GM23338 (cell line): Measurements from ENCODE around the gene TPP2. TPM values are rescaled to one million over a fixed set of nuclear protein-coding genes. Genes with fewer than 3 reads are reported as not detected.

Source experiments
- ATAC-seq: fragments of 200-7000 bp; cut with Tn5 transposase; 3 replicates; pipeline ENCODE4 v1.9.1; 2020
- DNase-seq: peaks from one replicate; pipeline ENCODE4 v3.0.0-alpha.2; 2015; ENCODE audit warnings: low spot score
- H2AFZ ChIP-seq: fragments of 200-600 bp; sonication (generic); 2 replicates; pipeline ENCODE4 v1.8.0; 2016; ENCODE audit warnings: antibody characterized with exemption, mild to moderate bottlenecking, moderate library complexity
- H3F3A ChIP-seq: fragments of 200-600 bp; sonication (generic); replicated peaks from 2 replicates; pipeline ENCODE4 v1.8.0; 2017; ENCODE audit warnings: antibody characterized with exemption, mixed run types, low read depth
- H3K27ac ChIP-seq: fragments of 200-600 bp; sonication (generic); 2 replicates; pipeline ENCODE4 v1.6.1; 2016; ENCODE audit warnings: low read depth
- H3K27me3 ChIP-seq: fragments of 200-600 bp; sonication (generic); 2 replicates; pipeline ENCODE4 v1.8.0; 2016; ENCODE audit warnings: mild to moderate bottlenecking, mixed run types, moderate library complexity; ENCODE audit not compliant: insufficient read depth
- H3K36me3 ChIP-seq: fragments of 200-600 bp; sonication (generic); 2 replicates; pipeline ENCODE4 v1.8.0; 2016; ENCODE audit warnings: mild to moderate bottlenecking; ENCODE audit not compliant: insufficient read depth
- H3K4me1 ChIP-seq: fragments of 200-600 bp; sonication (generic); 2 replicates; pipeline ENCODE4 v1.8.0; 2016; ENCODE audit warnings: mild to moderate bottlenecking, moderate library complexity; ENCODE audit not compliant: insufficient read depth
- H3K4me2 ChIP-seq: fragments of 200-600 bp; sonication (generic); 2 replicates; pipeline ENCODE4 v1.7.1; 2017; ENCODE audit warnings: mixed run types
- H3K4me3 ChIP-seq: fragments of 200-600 bp; sonication (generic); 2 replicates; pipeline ENCODE4 v1.6.1; 2016; ENCODE audit warnings: mixed run types
- H3K79me2 ChIP-seq: fragments of 200-600 bp; sonication (generic); replicated peaks from 2 replicates; pipeline ENCODE4 v1.8.0; 2017; ENCODE audit warnings: mild to moderate bottlenecking; ENCODE audit not compliant: insufficient read depth
- H3K9me2 ChIP-seq: fragments of 200-600 bp; sonication (generic); 2 replicates; pipeline ENCODE4 v1.8.0; 2017; ENCODE audit not compliant: insufficient read depth
- H4K20me1 ChIP-seq: fragments of 200-600 bp; sonication (generic); replicated peaks from 2 replicates; pipeline ENCODE4 v1.8.0; 2017; ENCODE audit warnings: mild to moderate bottlenecking; ENCODE audit not compliant: insufficient read depth
- H3K27ac Mint-ChIP-seq: 2 replicates; pipeline ENCODE4 v1.8.0; 2020; ENCODE audit warnings: inconsistent platforms, mild to moderate bottlenecking, moderate library complexity, mixed read lengths
- H3K27me3 Mint-ChIP-seq: 3 replicates; pipeline ENCODE4 v1.8.0; 2022; ENCODE audit warnings: low read depth, mild to moderate bottlenecking, moderate library complexity, mixed read lengths, inconsistent platforms; ENCODE audit not compliant: insufficient read depth, poor library complexity
- H3K36me3 Mint-ChIP-seq: 3 replicates; pipeline ENCODE4 v1.8.0; 2021; ENCODE audit warnings: low read depth, mild to moderate bottlenecking, inconsistent platforms, moderate library complexity, mixed read lengths
- H3K4me1 Mint-ChIP-seq: 3 replicates; pipeline ENCODE4 v1.8.0; 2020; ENCODE audit warnings: mild to moderate bottlenecking, inconsistent platforms, mixed read lengths
- H3K4me3 Mint-ChIP-seq: 3 replicates; pipeline ENCODE4 v1.8.0; 2021; ENCODE audit warnings: moderate library complexity, mild to moderate bottlenecking, inconsistent platforms, mixed read lengths
- H3K9me3 Mint-ChIP-seq: 3 replicates; pipeline ENCODE4 v1.8.0; 2020; ENCODE audit warnings: moderate library complexity, mild to moderate bottlenecking, inconsistent platforms, mixed read lengths
- CREB1 ChIP-seq: fragments of 250-450 bp; sonication (Bioruptor Pico); IDR thresholded peaks from 2 replicates; pipeline ENCODE4 v1.5.0; 2020; ENCODE audit warnings: low read depth, mild to moderate bottlenecking, moderate library complexity
- EZH2 ChIP-seq: fragments of 200-600 bp; sonication (generic); IDR thresholded peaks from one replicate; pipeline ENCODE4 v1.8.0; 2017; ENCODE audit warnings: antibody characterized with exemption, mild to moderate bottlenecking, low read depth; ENCODE audit not compliant: unreplicated experiment
- EZH2phosphoT487 ChIP-seq: fragments of 200-600 bp; sonication (generic); IDR thresholded peaks from one replicate; pipeline ENCODE4 v1.8.1; 2018; ENCODE audit warnings: antibody characterized with exemption; ENCODE audit not compliant: unreplicated experiment
- JUNB ChIP-seq: IDR thresholded peaks from one replicate; pipeline ENCODE4 v1.6.1; 2016; ENCODE audit warnings: antibody characterized with exemption; ENCODE audit not compliant: unreplicated experiment
- NANOG ChIP-seq: IDR thresholded peaks from 2 replicates; pipeline ENCODE4 v1.6.1; 2016; ENCODE audit warnings: antibody characterized with exemption, borderline replicate concordance
- POLR2AphosphoS5 ChIP-seq: IDR thresholded peaks from 2 replicates; pipeline ENCODE4 v1.6.1; 2016; ENCODE audit warnings: antibody characterized with exemption, low read depth
- STAT1 ChIP-seq: IDR thresholded peaks from one replicate; pipeline ENCODE4 v1.6.1; 2016; ENCODE audit warnings: antibody characterized with exemption; ENCODE audit not compliant: unreplicated experiment
- ZNF114 ChIP-seq: fragments of 250-450 bp; sonication (Bioruptor Pico); IDR thresholded peaks from 2 replicates; pipeline ENCODE4 v1.5.0; 2020; ENCODE audit warnings: mild to moderate bottlenecking, moderate library complexity
- ZNF331 ChIP-seq: fragments of 250-450 bp; sonication (Bioruptor Pico); IDR thresholded peaks from 2 replicates; pipeline ENCODE4 v1.5.0; 2020; ENCODE audit warnings: low read depth, mild to moderate bottlenecking, moderate library complexity
- polyA plus RNA-seq: library from polyadenylated mRNA; unstranded; fragments of >200 nt; fragmentation: Nextera tagmentation; extraction: Ambion mirVana; gene quantifications from 2 replicates; pipeline ENCODE4 v1.2.1, GENCODE V29; 2016
- total RNA-seq: library from RNA; depleted of rRNA; stranded (reverse); fragments of >200 nt; shearing (Covaris generic); gene quantifications from 2 replicates; pipeline ENCODE4 v1.2.3, GENCODE V29; 2014
- TF ChIP-seq, protein P1 (sequence below), 2 experiments: fragments of 200-600 bp in 1 of 2; sonication (generic) in 1 of 2; conservative IDR thresholded peaks; 2 replicates each; pipeline versions ENCODE4 v1.5.1 to v1.6.1; 2016 to 2017; ENCODE audit warnings: antibody characterized with exemption in 2 of 2, low read depth in 2 of 2, mild to moderate bottlenecking in 2 of 2, moderate library complexity in 1 of 2
- TF ChIP-seq, protein P2 (sequence below): IDR thresholded peaks from 2 replicates; pipeline ENCODE4 v1.6.1; 2016; ENCODE audit warnings: antibody characterized with exemption
- TF ChIP-seq, protein P3 (sequence below): IDR thresholded peaks from one replicate; pipeline ENCODE4 v1.6.1; 2018; ENCODE audit warnings: antibody characterized with exemption; ENCODE audit not compliant: unreplicated experiment
- TF ChIP-seq, protein P4 (sequence below): fragments of 250-450 bp; sonication (Bioruptor Pico); IDR thresholded peaks from 2 replicates; pipeline ENCODE4 v1.5.0; 2020; ENCODE audit warnings: mild to moderate bottlenecking, moderate library complexity

Gene TPP2
- total and polyA plus RNA-seq, 2 experiments from 2014 or later, result 56.6 to 111 TPM

DNA sequence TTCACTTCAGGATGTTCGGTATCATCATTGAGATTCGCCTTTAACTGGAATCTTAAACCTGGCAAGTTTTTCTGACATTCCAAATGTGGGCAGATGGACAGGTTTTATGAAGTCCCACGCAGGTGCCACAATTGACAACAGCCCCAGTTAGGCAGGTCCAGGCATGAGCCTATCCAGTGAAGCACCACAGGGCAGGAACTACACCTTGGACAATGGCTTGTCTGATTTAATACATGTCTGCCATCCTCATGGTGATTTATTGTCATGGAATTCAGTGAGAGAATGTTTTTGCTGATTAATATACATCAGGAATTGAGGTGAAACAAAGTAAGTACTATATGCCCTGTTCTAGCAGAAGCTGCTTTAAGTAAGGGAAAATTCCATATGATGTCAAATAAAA is 10.2 kb upstream of the TPP2 start (continued):
- no peak for TF ChIP-seq ZNF114 (CRISPR knock-in tag)
- no peak for TF ChIP-seq STAT1
- TF ChIP-seq EZH2phosphoT487, result no peak
- no peak for TF ChIP-seq JUNB
- TF ChIP-seq POLR2AphosphoS5, result no peak
- TF ChIP-seq CREB1 (CRISPR knock-in tag), result no peak
- no peak for TF ChIP-seq ZNF331 (CRISPR knock-in tag)

DNA sequence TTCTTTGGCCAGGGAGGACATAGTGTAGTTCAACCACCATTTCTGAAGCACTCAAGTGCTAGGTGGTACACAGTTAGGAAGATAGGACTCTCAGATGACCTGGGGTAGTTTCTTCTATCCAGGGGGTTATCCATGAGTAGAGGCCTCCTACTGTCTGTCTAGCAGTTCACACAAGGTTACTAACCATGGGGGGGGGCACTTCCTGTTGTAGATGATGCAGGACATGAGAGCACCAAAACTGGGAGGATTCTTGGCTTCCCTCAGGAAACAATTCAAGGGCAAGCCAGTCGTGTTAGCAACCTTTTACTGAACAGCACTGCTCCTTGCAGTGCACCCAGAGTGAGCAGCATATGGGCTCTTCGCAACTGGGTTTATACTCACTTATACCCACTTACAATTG is 8.9 kb upstream of the TPP2 start:
- Histone ChIP-seq H3K27ac (no peak overlapping the region), H2AFZ (no peak overlapping the region), H3K36me3 (no peaks in the 10 kb centered on the region), H3F3A (no peaks in the 10 kb centered on the region), H4K20me1 (no peaks in the 10 kb centered on the region), H3K4me2 (no peak overlapping the region), H3K79me2 (no peaks in the 10 kb centered on the region), H3K27me3 (no peaks in the 10 kb centered on the region), H3K4me1 (peaks cover 5% of the 10 kb centered on the region), H3K9me2 (no peaks in the 10 kb centered on the region), H3K4me3 (no peak overlapping the region)
- no peaks in the 10 kb centered on the region for H3K9me3 Mint-ChIP-seq
- ATAC-seq, result no peak
- H3K27ac Mint-ChIP-seq, result no peak overlapping the region
- H3K27me3 Mint-ChIP-seq, result no peaks in the 10 kb centered on the region
- H3K4me1 Mint-ChIP-seq, result peaks cover 10% of the 10 kb centered on the region; the same call in 2 of the 3 replicates
- TF ChIP-seq ZNF331 (CRISPR knock-in tag) (no peak), STAT1 (no peak), NANOG (no peak), JUNB (no peak), EZH2phosphoT487 (no peak), EZH2 (no peak), POLR2AphosphoS5 (no peak), CREB1 (CRISPR knock-in tag) (no peak), ZNF114 (CRISPR knock-in tag) (no peak)
- TF ChIP-seq, protein P1, sequence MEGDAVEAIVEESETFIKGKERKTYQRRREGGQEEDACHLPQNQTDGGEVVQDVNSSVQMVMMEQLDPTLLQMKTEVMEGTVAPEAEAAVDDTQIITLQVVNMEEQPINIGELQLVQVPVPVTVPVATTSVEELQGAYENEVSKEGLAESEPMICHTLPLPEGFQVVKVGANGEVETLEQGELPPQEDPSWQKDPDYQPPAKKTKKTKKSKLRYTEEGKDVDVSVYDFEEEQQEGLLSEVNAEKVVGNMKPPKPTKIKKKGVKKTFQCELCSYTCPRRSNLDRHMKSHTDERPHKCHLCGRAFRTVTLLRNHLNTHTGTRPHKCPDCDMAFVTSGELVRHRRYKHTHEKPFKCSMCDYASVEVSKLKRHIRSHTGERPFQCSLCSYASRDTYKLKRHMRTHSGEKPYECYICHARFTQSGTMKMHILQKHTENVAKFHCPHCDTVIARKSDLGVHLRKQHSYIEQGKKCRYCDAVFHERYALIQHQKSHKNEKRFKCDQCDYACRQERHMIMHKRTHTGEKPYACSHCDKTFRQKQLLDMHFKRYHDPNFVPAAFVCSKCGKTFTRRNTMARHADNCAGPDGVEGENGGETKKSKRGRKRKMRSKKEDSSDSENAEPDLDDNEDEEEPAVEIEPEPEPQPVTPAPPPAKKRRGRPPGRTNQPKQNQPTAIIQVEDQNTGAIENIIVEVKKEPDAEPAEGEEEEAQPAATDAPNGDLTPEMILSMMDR (conservative IDR thresholded peaks at IDR 0.05; ENCODE audit: low read depth in 2 of 2), result no peak
- TF ChIP-seq, protein P2, sequence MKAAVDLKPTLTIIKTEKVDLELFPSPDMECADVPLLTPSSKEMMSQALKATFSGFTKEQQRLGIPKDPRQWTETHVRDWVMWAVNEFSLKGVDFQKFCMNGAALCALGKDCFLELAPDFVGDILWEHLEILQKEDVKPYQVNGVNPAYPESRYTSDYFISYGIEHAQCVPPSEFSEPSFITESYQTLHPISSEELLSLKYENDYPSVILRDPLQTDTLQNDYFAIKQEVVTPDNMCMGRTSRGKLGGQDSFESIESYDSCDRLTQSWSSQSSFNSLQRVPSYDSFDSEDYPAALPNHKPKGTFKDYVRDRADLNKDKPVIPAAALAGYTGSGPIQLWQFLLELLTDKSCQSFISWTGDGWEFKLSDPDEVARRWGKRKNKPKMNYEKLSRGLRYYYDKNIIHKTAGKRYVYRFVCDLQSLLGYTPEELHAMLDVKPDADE, result no peak
- TF ChIP-seq, protein P3, sequence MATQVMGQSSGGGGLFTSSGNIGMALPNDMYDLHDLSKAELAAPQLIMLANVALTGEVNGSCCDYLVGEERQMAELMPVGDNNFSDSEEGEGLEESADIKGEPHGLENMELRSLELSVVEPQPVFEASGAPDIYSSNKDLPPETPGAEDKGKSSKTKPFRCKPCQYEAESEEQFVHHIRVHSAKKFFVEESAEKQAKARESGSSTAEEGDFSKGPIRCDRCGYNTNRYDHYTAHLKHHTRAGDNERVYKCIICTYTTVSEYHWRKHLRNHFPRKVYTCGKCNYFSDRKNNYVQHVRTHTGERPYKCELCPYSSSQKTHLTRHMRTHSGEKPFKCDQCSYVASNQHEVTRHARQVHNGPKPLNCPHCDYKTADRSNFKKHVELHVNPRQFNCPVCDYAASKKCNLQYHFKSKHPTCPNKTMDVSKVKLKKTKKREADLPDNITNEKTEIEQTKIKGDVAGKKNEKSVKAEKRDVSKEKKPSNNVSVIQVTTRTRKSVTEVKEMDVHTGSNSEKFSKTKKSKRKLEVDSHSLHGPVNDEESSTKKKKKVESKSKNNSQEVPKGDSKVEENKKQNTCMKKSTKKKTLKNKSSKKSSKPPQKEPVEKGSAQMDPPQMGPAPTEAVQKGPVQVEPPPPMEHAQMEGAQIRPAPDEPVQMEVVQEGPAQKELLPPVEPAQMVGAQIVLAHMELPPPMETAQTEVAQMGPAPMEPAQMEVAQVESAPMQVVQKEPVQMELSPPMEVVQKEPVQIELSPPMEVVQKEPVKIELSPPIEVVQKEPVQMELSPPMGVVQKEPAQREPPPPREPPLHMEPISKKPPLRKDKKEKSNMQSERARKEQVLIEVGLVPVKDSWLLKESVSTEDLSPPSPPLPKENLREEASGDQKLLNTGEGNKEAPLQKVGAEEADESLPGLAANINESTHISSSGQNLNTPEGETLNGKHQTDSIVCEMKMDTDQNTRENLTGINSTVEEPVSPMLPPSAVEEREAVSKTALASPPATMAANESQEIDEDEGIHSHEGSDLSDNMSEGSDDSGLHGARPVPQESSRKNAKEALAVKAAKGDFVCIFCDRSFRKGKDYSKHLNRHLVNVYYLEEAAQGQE, result no peak
- TF ChIP-seq, protein P4, sequence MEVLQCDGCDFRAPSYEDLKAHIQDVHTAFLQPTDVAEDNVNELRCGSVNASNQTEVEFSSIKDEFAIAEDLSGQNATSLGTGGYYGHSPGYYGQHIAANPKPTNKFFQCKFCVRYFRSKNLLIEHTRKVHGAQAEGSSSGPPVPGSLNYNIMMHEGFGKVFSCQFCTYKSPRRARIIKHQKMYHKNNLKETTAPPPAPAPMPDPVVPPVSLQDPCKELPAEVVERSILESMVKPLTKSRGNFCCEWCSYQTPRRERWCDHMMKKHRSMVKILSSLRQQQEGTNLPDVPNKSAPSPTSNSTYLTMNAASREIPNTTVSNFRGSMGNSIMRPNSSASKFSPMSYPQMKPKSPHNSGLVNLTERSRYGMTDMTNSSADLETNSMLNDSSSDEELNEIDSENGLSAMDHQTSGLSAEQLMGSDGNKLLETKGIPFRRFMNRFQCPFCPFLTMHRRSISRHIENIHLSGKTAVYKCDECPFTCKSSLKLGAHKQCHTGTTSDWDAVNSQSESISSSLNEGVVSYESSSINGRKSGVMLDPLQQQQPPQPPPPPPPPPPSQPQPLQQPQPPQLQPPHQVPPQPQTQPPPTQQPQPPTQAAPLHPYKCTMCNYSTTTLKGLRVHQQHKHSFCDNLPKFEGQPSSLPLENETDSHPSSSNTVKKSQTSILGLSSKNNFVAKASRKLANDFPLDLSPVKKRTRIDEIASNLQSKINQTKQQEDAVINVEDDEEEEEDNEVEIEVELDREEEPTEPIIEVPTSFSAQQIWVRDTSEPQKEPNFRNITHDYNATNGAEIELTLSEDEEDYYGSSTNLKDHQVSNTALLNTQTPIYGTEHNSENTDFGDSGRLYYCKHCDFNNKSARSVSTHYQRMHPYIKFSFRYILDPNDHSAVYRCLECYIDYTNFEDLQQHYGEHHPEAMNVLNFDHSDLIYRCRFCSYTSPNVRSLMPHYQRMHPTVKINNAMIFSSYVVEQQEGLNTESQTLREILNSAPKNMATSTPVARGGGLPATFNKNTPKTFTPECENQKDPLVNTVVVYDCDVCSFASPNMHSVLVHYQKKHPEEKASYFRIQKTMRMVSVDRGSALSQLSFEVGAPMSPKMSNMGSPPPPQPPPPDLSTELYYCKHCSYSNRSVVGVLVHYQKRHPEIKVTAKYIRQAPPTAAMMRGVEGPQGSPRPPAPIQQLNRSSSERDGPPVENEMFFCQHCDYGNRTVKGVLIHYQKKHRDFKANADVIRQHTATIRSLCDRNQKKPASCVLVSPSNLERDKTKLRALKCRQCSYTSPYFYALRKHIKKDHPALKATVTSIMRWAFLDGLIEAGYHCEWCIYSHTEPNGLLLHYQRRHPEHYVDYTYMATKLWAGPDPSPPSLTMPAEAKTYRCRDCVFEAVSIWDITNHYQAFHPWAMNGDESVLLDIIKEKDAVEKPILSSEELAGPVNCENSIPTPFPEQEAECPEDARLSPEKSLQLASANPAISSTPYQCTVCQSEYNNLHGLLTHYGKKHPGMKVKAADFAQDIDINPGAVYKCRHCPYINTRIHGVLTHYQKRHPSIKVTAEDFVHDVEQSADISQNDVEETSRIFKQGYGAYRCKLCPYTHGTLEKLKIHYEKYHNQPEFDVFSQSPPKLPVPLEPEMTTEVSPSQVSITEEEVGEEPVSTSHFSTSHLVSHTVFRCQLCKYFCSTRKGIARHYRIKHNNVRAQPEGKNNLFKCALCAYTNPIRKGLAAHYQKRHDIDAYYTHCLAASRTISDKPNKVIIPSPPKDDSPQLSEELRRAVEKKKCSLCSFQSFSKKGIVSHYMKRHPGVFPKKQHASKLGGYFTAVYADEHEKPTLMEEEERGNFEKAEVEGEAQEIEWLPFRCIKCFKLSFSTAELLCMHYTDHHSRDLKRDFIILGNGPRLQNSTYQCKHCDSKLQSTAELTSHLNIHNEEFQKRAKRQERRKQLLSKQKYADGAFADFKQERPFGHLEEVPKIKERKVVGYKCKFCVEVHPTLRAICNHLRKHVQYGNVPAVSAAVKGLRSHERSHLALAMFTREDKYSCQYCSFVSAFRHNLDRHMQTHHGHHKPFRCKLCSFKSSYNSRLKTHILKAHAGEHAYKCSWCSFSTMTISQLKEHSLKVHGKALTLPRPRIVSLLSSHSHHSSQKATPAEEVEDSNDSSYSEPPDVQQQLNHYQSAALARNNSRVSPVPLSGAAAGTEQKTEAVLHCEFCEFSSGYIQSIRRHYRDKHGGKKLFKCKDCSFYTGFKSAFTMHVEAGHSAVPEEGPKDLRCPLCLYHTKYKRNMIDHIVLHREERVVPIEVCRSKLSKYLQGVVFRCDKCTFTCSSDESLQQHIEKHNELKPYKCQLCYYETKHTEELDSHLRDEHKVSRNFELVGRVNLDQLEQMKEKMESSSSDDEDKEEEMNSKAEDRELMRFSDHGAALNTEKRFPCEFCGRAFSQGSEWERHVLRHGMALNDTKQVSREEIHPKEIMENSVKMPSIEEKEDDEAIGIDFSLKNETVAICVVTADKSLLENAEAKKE (CRISPR knock-in tag), result no peak
- no peak overlapping the region for H3K4me3 Mint-ChIP-seq
- no peak for DNase-seq
- no peaks in the 10 kb centered on the region for H3K36me3 Mint-ChIP-seq
